ENCODE measurements around the gene NUMBL.

GRCh38 chr19:40735013-40735771 is 44.7 kb upstream of the NUMBL start:
- TF ChIP-seq CTCF (IDR thresholded peaks at IDR 0.05 in 4 of 5, conservative IDR thresholded peaks at IDR 0.05 in 1 of 5): no peak
- TF ChIP-seq POLR2A (IDR thresholded peaks at IDR 0.05): no peak

Data from gastrocnemius medialis (tissue), 4 donors.